ENCODE data around the gene CREM.

Gene CREM

GRCh38 chr10:35136263-35136815 is 9.7 kb downstream of the CREM start:
- no peak for DNase-seq (ENCODE audit: low spot score)

DNA sequence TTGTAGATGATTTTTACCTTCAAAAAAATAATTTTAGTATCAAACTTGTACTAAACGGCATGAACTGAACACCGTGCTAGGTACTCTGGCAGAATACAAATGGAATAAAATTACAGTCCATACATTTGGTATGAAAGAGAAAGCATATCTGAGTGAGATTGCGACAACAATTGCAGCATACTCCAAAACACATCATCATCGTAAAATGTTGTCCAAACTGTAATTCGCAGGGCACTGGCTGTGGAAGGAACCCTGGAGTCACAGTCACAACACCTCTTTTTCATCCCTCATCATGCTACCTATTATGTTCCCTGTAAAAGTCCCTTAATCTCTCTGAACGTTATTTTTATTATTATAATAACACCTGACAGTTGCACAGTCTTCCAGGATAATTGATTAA is 13.5 kb downstream of the CREM start:
- no peak for DNase-seq (ENCODE audit: low spot score)

- no peak for DNase-seq (ENCODE audit: low spot score)
Measured at GRCh38 chr10:35140727-35141126, 14.1 kb downstream of the CREM start.

GRCh38 chr10:35150308-35150707 is 23.7 kb downstream of the CREM start:
- no peak for DNase-seq (ENCODE audit: low spot score)

GRCh38 chr10:35152992-35153391 is 26.3 kb downstream of the CREM start:
- no peak for DNase-seq (ENCODE audit: low spot score)

- no peak for DNase-seq (ENCODE audit: low spot score)
Measured at GRCh38 chr10:35153716-35154115, 27.1 kb downstream of the CREM start.

- no peak for DNase-seq (ENCODE audit: low spot score)
Measured at GRCh38 chr10:35160743-35161142, 34.1 kb downstream of the CREM start.

DNA sequence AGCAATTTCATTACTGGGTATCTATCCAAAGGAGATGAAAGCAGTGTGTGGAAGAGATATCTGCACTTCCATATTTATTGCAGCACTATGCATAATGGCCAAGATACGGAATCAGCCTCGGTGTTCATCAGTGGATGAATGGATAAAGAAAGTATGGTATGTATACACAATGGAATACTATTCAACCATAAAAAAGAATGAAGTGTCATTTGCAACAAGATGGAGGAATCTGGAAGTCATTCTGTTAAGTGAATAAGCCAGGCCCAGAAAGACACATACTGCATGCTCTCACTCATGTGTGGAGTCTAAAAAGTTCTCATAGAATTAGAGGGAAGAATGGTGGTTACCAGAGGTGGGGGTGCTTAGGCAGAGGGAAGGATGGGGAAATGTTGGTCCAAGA is 35.3 kb downstream of the CREM start:
- DNase-seq (ENCODE audit: low spot score), result no peak

- no peak for DNase-seq (ENCODE audit: low spot score)
Measured at GRCh38 chr10:35165136-35165535, 38.5 kb downstream of the CREM start.

GRCh38 chr10:35165811-35166210 is 39.2 kb downstream of the CREM start:
- no peak for DNase-seq (ENCODE audit: low spot score)

DNA sequence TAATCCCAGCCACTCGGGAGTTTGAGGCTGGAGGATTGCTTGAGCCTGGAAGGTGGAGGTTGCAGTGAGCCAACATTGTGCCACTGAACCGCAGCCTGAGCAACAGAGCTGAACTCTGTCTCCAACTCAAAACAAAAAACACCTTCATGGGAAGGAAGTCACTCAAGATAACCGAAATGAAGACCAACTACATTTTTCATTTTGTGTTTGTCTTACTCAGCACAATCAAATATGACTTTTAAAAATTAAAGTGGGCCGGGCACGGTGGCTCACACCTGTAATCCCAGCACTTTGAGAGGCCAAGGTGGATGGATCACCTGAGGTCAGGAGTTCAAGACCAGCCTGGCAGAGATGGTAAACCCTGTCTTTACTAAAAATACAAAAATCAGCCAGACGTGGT is 40.0 kb downstream of the CREM start:
- no peak for DNase-seq (ENCODE audit: low spot score)

DNA sequence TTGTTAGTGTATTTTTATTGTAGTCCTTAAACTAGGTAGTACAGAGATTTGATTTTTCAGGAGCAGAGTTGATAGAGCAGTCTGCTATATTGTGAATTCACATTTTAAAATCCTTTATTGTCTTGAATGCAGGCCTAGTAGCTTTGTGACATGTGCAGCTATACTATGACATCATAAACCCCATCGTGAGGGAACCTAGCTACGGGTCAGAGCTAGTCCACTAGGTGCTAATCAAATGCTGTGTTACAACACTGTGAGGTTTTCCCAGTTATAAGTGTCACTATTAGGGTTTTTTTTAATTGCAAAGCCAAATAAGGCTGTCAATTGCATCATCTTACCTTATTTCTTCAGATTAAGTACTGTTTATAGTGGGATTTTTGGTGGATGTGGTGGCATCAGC is 40.7 kb downstream of the CREM start:
- DNase-seq (ENCODE audit: low spot score), result no peak

GRCh38 chr10:35172146-35172545 is 45.5 kb downstream of the CREM start:
- DNase-seq (ENCODE audit: low spot score), result no peak

DNA sequence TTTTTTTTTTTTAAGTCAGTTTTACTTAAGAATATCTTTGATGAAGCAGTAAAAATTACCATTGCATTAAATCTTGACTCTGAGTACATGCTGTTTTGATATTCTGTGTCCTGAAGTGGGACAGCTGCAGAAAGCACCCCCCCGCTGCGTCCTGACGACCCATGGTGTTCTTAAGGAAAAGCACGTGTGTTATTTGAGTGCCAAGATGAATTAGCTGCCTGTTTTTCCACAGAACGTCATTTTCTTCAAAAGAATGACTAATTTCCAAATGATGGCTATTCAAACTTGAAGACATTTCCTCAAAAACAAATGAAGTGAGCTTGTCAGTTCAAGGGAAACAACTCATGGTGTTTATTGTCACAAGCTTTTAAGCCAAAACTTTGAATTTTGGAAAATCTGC is 45.9 kb downstream of the CREM start:
- DNase-seq (ENCODE audit: low spot score), result no peak

DNA sequence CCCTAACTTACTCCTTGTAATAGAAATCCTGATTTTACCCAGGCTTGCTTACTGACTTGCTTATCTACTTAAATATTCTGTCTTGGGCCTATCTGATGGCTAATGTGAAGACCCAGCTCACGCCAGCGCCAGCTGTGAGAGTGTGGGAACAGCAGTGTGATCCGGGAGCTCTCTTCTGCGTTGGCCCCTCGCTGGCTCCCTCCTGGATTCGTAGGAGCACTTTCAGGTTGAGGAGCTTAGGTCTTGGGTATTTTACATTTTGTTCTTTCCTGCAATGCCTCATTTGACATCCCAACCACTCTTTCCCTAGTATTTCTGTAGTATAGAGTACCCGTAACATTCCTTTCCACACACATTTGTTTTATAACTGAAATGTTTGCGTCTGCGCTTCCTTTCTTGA is 51.7 kb downstream of the CREM start:
- no peak for DNase-seq (ENCODE audit: low spot score)

DNA sequence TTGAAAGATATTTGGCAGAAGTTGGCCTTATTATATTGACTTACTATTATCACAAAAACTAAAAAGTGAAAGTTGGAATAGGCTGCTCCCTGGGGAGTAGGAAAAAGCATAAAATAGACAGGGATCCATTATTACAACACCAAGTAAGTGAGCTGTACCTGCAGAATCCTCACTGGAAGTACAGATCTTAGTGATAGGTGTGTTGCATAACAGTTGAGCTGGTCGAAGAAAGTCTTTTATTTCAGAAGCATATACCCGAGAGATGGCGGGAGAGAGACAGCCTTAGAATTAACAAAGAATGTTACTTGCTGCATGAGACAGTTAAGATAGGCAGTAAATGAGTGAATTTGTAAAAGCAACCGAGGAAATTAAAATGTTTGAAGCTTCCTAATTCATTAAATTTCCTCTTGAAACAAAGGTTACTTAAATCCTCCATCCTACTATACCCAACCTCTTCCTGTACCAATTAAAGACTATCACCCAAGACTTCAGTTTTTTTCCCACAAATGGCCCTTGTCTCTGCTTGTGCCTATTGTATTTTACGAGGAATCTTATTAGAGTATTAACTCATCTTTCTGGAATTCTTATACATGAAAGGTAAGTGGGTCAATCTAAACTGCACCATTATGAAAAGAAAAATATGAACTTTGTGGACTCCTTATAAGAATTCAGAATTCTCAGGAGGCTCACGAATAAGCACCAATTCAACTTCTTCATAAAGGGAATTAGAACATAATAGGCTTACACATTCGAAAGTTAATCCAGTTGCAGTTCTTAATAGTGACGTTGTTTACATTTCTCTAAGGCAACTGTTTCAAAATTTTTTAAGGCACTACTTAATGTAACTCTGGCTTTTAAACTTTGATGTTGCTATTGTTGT is 56.2 kb downstream of the CREM start:
- DNase-seq (ENCODE audit: low spot score), result no peak

- no peak for DNase-seq (ENCODE audit: low spot score)
Measured at GRCh38 chr10:35184527-35185171, 58.0 kb downstream of the CREM start.

DNA sequence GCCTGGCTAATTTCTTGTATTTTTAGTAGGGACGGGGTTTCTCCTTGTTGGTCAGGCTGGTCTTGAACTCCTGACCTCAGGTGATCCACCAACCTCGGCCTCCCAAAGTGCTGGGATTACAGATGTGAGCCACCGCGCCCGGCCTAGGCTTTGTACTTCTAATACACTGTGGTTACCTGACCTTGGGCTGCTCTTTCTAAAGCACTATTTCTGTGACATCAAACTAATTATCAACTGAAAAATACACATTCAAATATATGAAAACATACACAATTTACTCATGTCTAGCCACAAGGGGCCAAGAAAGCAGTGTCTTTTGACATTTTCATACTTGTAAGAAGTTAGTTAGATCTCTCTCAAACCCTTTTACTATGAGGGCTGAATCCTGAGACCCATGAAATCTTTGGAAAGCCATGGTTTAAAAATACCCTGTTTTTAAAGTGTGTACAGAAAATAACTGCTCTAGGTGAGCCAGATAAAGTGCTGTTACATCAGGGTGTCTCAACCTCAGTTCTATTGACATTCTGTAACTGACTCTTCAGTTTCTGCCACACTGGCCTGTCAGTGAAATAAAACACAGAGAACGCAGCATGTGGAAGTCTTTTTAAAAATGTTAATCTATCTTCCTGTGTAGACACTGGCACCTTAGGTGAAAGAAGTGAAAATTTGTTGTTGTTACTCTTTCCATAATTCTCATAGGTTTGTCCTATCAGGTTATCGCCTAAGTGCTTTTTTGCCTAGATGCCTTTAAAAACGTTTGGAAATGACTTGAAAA is 58.8 kb downstream of the CREM start:
- no peak for DNase-seq (ENCODE audit: low spot score)

DNA sequence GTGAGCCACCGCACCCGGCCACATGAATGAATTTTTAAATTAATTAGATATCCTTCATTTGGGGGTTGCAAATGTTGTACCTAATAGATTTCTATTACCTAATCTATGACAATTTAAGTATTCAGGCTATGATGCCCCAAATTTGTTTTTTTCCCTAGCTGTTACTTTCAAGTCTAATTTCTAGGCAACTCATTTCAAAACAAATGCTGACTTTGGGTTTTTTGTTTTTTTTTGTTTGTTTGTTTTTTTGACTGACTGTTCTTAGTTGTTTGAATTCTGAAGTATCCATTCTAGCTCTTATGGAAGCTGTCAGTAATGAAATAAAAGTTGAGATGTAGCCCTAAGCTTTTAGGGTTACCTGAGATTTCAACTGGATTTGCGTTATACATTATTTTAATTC is 62.3 kb downstream of the CREM start:
- DNase-seq (ENCODE audit: low spot score), result no peak

DNA sequence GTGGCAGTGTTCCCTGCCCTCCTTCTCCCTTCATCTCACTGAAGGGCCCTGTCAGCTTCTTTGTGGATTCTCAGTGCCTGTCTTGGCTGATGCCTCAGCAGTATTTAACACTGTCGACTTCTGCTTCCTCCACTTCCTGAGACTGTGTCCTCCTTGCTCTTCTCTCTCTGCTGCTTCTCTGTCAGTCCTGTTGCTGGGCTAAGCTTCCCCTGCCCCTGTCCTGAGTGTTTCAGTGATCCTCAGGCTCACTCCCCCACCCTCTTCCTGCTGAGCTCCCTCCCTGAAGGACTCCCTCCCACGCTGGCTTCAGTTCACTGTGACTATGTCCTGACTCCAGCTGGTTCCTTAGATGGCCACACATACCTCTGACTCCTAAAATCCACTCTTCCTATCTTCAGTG is 64.9 kb downstream of the CREM start:
- no peak for DNase-seq (ENCODE audit: low spot score)

DNA sequence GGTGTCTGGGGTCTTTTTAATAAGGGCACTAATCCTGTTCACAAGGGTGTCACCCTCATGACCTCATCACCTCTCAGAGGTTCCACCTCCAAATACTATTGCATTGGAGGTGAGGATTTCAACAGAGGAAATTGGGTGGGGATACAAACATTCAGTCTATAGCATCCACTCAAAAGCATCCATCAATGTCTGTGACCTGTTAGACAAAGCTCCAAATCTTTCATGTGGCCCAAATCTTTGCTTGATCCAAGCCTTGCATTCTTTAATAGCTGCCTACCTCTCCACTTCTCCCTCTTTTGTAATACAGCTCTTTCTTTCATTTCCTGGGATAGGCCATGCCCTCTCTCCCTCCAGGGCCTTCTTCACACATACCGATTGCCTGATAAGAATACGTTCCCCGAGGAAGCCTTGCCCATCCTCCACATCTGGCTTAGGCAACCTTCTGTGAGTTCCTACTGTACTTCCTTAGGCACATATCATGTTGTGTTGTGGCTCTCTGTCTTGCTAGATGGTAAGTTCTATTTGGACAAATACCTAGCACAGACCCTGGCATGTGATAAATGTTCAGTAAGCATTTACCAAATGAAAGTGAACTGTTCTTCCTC is 66.1 kb downstream of the CREM start:
- DNase-seq (ENCODE audit: low spot score), result no peak

DNA sequence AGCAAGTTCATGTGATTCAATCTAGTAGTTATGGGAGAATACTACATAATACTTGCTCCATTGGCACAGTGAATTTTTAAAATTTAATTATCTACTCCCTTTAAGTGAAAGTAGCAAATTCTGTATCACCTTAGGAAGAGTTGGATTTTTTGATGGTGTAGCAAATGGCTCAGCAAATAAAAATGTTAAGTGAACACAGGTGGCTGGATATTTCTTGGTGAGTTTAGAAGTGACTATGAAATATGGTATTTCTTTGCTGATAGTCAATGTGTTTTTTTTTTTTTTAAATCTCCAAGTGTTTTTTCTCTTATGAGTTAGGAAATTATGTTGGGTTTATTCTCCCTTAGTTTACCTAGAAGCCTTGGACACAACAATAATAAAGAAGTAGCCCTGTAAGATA is 67.8 kb downstream of the CREM start:
- no peak for DNase-seq (ENCODE audit: low spot score)

Data from HuH-7.5 (cell line).